Astrocyte (in vitro differentiated cells and primary cell): Measurements from ENCODE around the gene ELAVL2. TPM values are rescaled to one million over a fixed set of nuclear protein-coding genes. Genes with fewer than 3 reads are reported as not detected.

ENCODE experiments used
- DNase-seq: peaks from one replicate; pipeline ENCODE4 v3.0.0-alpha.2; 2010; ENCODE audit warnings: low read depth
- FAIRE-seq: peaks from 2 replicates; lab custom pipeline; 2011; peaks lifted over from hg19 to GRCh38; lab: Jason Lieb, UNC
- H2AFZ ChIP-seq: 2 replicates; pipeline ENCODE4 v1.6.0; 2012; ENCODE audit warnings: low read depth, low read length, inconsistent platforms
- H3K27ac ChIP-seq: 2 replicates; pipeline ENCODE4 v1.5.1; 2011; ENCODE audit warnings: low read depth, low read length, inconsistent platforms
- H3K27me3 ChIP-seq: 2 replicates; pipeline ENCODE4 v1.6.0; 2011; ENCODE audit warnings: low read length, inconsistent platforms; ENCODE audit not compliant: insufficient read depth
- H3K36me3 ChIP-seq: 2 replicates; pipeline ENCODE4 v1.5.1; 2011; ENCODE audit warnings: low read length, inconsistent platforms; ENCODE audit not compliant: insufficient read depth
- H3K4me1 ChIP-seq: 2 replicates; pipeline ENCODE4 v1.5.1; 2011; ENCODE audit warnings: low read length, inconsistent platforms; ENCODE audit not compliant: insufficient read depth
- H3K4me2 ChIP-seq: 2 replicates; pipeline ENCODE4 v1.6.0; 2012; ENCODE audit warnings: low read length, inconsistent platforms
- H3K4me3 ChIP-seq: 2 replicates; pipeline ENCODE4 v1.5.1; 2011; ENCODE audit warnings: low read depth, mild to moderate bottlenecking, low read length, inconsistent platforms; ENCODE audit not compliant: insufficient read depth
- H3K79me2 ChIP-seq: 2 replicates; pipeline ENCODE4 v1.6.0; 2012; ENCODE audit warnings: mild to moderate bottlenecking, low read length, inconsistent platforms; ENCODE audit not compliant: insufficient read depth
- H3K9ac ChIP-seq: 2 replicates; pipeline ENCODE4 v1.6.0; 2012; ENCODE audit warnings: mild to moderate bottlenecking, low read length, inconsistent platforms
- H3K9me3 ChIP-seq: 2 replicates; pipeline ENCODE4 v1.5.1; 2012; ENCODE audit warnings: low read depth, mild to moderate bottlenecking, low read length, inconsistent platforms; ENCODE audit not compliant: insufficient read depth
- H4K20me1 ChIP-seq: 2 replicates; pipeline ENCODE4 v1.6.0; 2012; ENCODE audit warnings: low read length, inconsistent platforms; ENCODE audit not compliant: insufficient read depth
- H3K27ac Mint-ChIP-seq: one replicate; pipeline ENCODE4 v1.8.0; 2021; ENCODE audit warnings: mild to moderate bottlenecking, mixed read lengths; ENCODE audit not compliant: unreplicated experiment
- H3K27me3 Mint-ChIP-seq: one replicate; pipeline ENCODE4 v1.8.0; 2021; ENCODE audit warnings: low read depth, mixed read lengths; ENCODE audit not compliant: unreplicated experiment
- H3K36me3 Mint-ChIP-seq: one replicate; pipeline ENCODE4 v1.8.0; 2021; ENCODE audit warnings: low read depth, mixed read lengths; ENCODE audit not compliant: unreplicated experiment
- H3K4me1 Mint-ChIP-seq: one replicate; pipeline ENCODE4 v1.8.0; 2021; ENCODE audit warnings: low read depth, mixed read lengths; ENCODE audit not compliant: unreplicated experiment
- H3K4me3 Mint-ChIP-seq: one replicate; pipeline ENCODE4 v1.8.0; 2021; ENCODE audit warnings: mild to moderate bottlenecking, moderate library complexity, mixed read lengths; ENCODE audit not compliant: unreplicated experiment
- H3K9me3 Mint-ChIP-seq: one replicate; pipeline ENCODE4 v1.8.0; 2021; ENCODE audit warnings: mild to moderate bottlenecking, mixed read lengths; ENCODE audit not compliant: unreplicated experiment
- CTCF ChIP-seq: IDR thresholded peaks from 2 replicates; pipeline ENCODE4 v1.5.1; 2011; ENCODE audit warnings: low read depth, mild to moderate bottlenecking, inconsistent platforms, low read length, moderate library complexity; ENCODE audit not compliant: insufficient read depth
- EZH2 ChIP-seq: IDR thresholded peaks from 2 replicates; pipeline ENCODE4 v1.6.1; 2012; ENCODE audit warnings: mild to moderate bottlenecking, low read length, inconsistent platforms; ENCODE audit not compliant: insufficient read depth
- total RNA-seq: library from RNA; stranded (reverse); gene quantifications from 2 replicates; pipeline ENCODE4 v1.2.1, GENCODE V29; 2021

ELAVL2 gene
- total RNA-seq, 1 donor from 2014 or later: 22.2 TPM

DNA sequence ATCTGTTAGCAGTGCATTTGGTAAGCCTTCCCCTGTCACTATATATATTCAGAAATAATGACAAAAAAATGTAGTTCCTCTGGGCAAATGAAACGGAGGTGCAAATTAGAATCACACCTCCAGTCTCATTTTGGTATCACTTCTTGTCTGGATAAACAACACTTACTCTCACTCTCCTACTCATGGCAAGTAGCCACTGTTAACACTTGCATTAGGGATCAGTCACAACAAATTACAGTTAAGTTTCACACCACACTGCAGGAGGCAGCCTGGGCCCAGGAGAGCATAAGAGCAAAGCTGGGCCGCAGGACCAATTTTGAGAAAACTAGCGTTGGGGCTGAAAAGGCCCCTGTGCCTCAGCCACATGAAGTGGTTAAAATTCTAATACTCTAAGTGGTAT, 161.0 kb downstream of the ELAVL2 start:
- DNase-seq (no peak), FAIRE-seq (no peak)
- TF ChIP-seq EZH2: no peak
- no peak for TF ChIP-seq CTCF
- Histone ChIP-seq H3K27me3 (no peaks in the 10 kb centered on the region), H3K9ac (no peak overlapping the region), H3K9me3 (no peaks in the 10 kb centered on the region), H3K4me2 (no peak overlapping the region), H3K4me3 (no peak overlapping the region), H2AFZ (no peak overlapping the region), H3K79me2 (no peaks in the 10 kb centered on the region), H4K20me1 (no peaks in the 10 kb centered on the region), H3K27ac (no peak overlapping the region), H3K4me1 (no peaks in the 10 kb centered on the region), H3K36me3 (no peaks in the 10 kb centered on the region)
- Mint-ChIP-seq H3K36me3 (peaks cover 20% of the 10 kb centered on the region), H3K9me3 (no peaks in the 10 kb centered on the region), H3K4me3 (no peak overlapping the region), H3K27ac (no peak overlapping the region), H3K4me1 (peaks cover 16% of the 10 kb centered on the region), H3K27me3 (no peaks in the 10 kb centered on the region)

- H3K27ac Mint-ChIP-seq: peak overlapping the region; percentile 14
- no peaks in the 10 kb centered on the region for H4K20me1 ChIP-seq
- DNase-seq (peak; percentile 9), FAIRE-seq (no peak)
- no peaks in the 10 kb centered on the region for H3K9me3 ChIP-seq
- H3K9ac ChIP-seq: no peak overlapping the region
- H3K9me3 Mint-ChIP-seq: no peaks in the 10 kb centered on the region
- TF ChIP-seq CTCF (no peak), EZH2 (no peak)
- H3K4me1 Mint-ChIP-seq: peaks cover 16% of the 10 kb centered on the region
- H3K4me1 ChIP-seq: no peaks in the 10 kb centered on the region
- no peak overlapping the region for H3K4me3 Mint-ChIP-seq
- no peak overlapping the region for H3K4me2 ChIP-seq
- H2AFZ ChIP-seq: no peak overlapping the region
- no peak overlapping the region for H3K4me3 ChIP-seq
- no peaks in the 10 kb centered on the region for H3K79me2 ChIP-seq
- H3K27ac ChIP-seq: no peak overlapping the region
- no peaks in the 10 kb centered on the region for H3K27me3 Mint-ChIP-seq
- H3K36me3 ChIP-seq: no peaks in the 10 kb centered on the region
- peaks cover 24% of the 10 kb centered on the region for H3K36me3 Mint-ChIP-seq
- H3K27me3 ChIP-seq: no peaks in the 10 kb centered on the region
These were observed 162.1 kb downstream of the ELAVL2 start for GRCh38 chr9:23663946-23664345.

DNA sequence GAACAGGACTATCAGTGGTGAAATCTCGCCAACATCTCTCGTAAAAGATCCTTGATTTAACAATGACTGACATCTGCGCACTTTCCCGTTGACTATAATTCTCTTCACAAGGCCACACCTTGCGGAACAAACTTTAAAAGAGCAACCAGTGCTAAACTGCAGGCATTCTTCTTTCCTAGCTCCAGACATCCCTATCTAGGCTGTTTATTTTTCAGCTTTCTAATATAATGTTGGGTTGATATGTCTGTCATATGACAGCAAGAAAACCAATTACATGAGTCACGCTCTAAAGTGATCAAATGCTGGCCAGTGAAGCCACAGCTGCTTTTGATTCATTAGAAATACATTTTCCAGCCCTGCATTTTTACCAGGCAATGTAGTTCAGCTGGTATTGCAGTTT, 162.5 kb downstream of the ELAVL2 start:
- peaks cover 16% of the 10 kb centered on the region for H3K4me1 Mint-ChIP-seq
- no peaks in the 10 kb centered on the region for H3K79me2 ChIP-seq
- no peak overlapping the region for H3K4me3 ChIP-seq
- no peaks in the 10 kb centered on the region for H4K20me1 ChIP-seq
- no peaks in the 10 kb centered on the region for H3K27me3 Mint-ChIP-seq
- H3K36me3 Mint-ChIP-seq: peaks cover 24% of the 10 kb centered on the region
- no peak overlapping the region for H3K27ac ChIP-seq
- H3K27me3 ChIP-seq: no peaks in the 10 kb centered on the region
- no peaks in the 10 kb centered on the region for H3K4me1 ChIP-seq
- H3K4me3 Mint-ChIP-seq: no peak overlapping the region
- H3K4me2 ChIP-seq: no peak overlapping the region
- no peaks in the 10 kb centered on the region for H3K9me3 Mint-ChIP-seq
- FAIRE-seq (no peak), DNase-seq (peak; percentile 47)
- no peaks in the 10 kb centered on the region for H3K36me3 ChIP-seq
- H2AFZ ChIP-seq: no peak overlapping the region
- H3K9me3 ChIP-seq: no peaks in the 10 kb centered on the region
- no peak for TF ChIP-seq EZH2
- TF ChIP-seq CTCF: no peak
- peak overlapping the region; percentile 28 for H3K27ac Mint-ChIP-seq
- H3K9ac ChIP-seq: no peak overlapping the region
